GM12891 (cell line): ENCODE results near the gene MSLN.

Experiments
- PAX5 ChIP-seq: IDR thresholded peaks from 2 replicates; pipeline ENCODE4 v1.6.1; 2011; ENCODE audit warnings: low read length, moderate library complexity, mild to moderate bottlenecking; ENCODE audit not compliant: insufficient read depth, severe bottlenecking
- POLR2A ChIP-seq: IDR thresholded peaks from 2 replicates; pipeline ENCODE4 v1.6.1; 2011; ENCODE audit warnings: low read depth, low read length, control low read depth
- POLR2AphosphoS5 ChIP-seq: IDR thresholded peaks from 2 replicates; pipeline ENCODE4 v1.6.1; 2011; ENCODE audit warnings: low read depth, low read length, control low read depth
- SPI1 ChIP-seq: IDR thresholded peaks from 2 replicates; pipeline ENCODE4 v1.6.1; 2011; ENCODE audit warnings: low read depth, low read length, control low read depth
- TAF1 ChIP-seq: IDR thresholded peaks from 2 replicates; pipeline ENCODE4 v1.6.1; 2011; ENCODE audit warnings: low read depth, low read length, control low read depth

GRCh38 chr16:775236-775796, 14.8 kb downstream of the MSLN start:
- TF ChIP-seq POLR2A (no peak), POLR2AphosphoS5 (no peak), TAF1 (no peak), SPI1 (no peak), PAX5 (no peak)
